SK-N-MC (cell line): ENCODE measurements around the gene TK2.

ENCODE experiments used
- DNase-seq: peaks from one replicate; pipeline ENCODE4 v3.0.0-alpha.2; 2011; ENCODE audit warnings: low read depth, low spot score
- H3K27ac ChIP-seq: fragments of 200-600 bp; sonication (generic); 2 replicates; pipeline ENCODE4 v1.5.1; 2016; ENCODE audit warnings: mixed run types
- H3K36me3 ChIP-seq: fragments of 200-600 bp; sonication (generic); 2 replicates; pipeline ENCODE4 v1.6.1; 2017; ENCODE audit warnings: antibody characterized with exemption, low read length, mixed read lengths; ENCODE audit not compliant: insufficient read depth
- H3K4me3 ChIP-seq: fragments of 200-600 bp; sonication (generic); 2 replicates; pipeline ENCODE4 v1.5.1; 2016
- H3K9ac ChIP-seq: fragments of 200-600 bp; sonication (generic); 2 replicates; pipeline ENCODE4 v1.8.0; 2017; ENCODE audit warnings: mixed run types, mixed read lengths; ENCODE audit not compliant: insufficient read length
- H3K9me3 ChIP-seq: fragments of 200-600 bp; sonication (generic); 2 replicates; pipeline ENCODE4 v1.6.1; 2017; ENCODE audit warnings: low read depth, mild to moderate bottlenecking, antibody characterized with exemption, low read length, moderate library complexity, mixed read lengths
- EZH2 ChIP-seq: fragments of 200-600 bp; sonication (generic); IDR thresholded peaks from one replicate; pipeline ENCODE4 v1.6.1; 2017; ENCODE audit warnings: antibody characterized with exemption
- FOXP2 ChIP-seq: optimal IDR thresholded peaks from 2 replicates; pipeline ENCODE3; 2011; ENCODE audit warnings: mild to moderate bottlenecking, moderate library complexity; ENCODE audit not compliant: insufficient read depth; ENCODE audit errors: extremely low read length, control extremely low read depth
- POLR2AphosphoS5 ChIP-seq: IDR thresholded peaks from 2 replicates; pipeline ENCODE4 v1.6.1; 2012; ENCODE audit warnings: mild to moderate bottlenecking, low read depth, low read length, borderline replicate concordance

Gene TK2

GRCh38 chr16:66513111-66513723, 36.7 kb downstream of the TK2 start:
- Histone ChIP-seq H3K4me3 (no peak overlapping the region), H3K9ac (no peak overlapping the region), H3K27ac (no peak overlapping the region)

GRCh38 chr16:66512272-66513110, 37.4 kb downstream of the TK2 start:
- no peaks in the 10 kb centered on the region for H3K9me3 ChIP-seq
- no peaks in the 10 kb centered on the region for H3K36me3 ChIP-seq
- TF ChIP-seq FOXP2: no peak
- TF ChIP-seq EZH2: no peak
- no peak for TF ChIP-seq POLR2AphosphoS5
- no peak overlapping the region for H3K4me3 ChIP-seq
- H3K27ac ChIP-seq: no peak overlapping the region
- no peak for DNase-seq
- no peak overlapping the region for H3K9ac ChIP-seq

More at GRCh38 chr16:66513111-66513723, 36.7 kb downstream of the TK2 start:
- TF ChIP-seq POLR2AphosphoS5 (no peak), EZH2 (no peak), FOXP2 (no peak)
- Histone ChIP-seq H3K9me3 (no peaks in the 10 kb centered on the region), H3K36me3 (no peaks in the 10 kb centered on the region)
- DNase-seq: no peak

- Histone ChIP-seq H3K9me3 (no peaks in the 10 kb centered on the region), H3K36me3 (no peaks in the 10 kb centered on the region), H3K9ac (no peak overlapping the region), H3K27ac (peak overlapping the region; percentile 91; the same call in 1 of the 2 replicates), H3K4me3 (peak overlapping the region; percentile 25; the same call in 1 of the 2 replicates)
- DNase-seq: no peak
- TF ChIP-seq POLR2AphosphoS5 (no peak), FOXP2 (no peak), EZH2 (no peak)
These were observed 38.2 kb downstream of the TK2 start for GRCh38 chr16:66511602-66512271.

- TF ChIP-seq POLR2AphosphoS5: peak; percentile 43; the same call in 1 of the 2 replicates
- TF ChIP-seq FOXP2: no peak
- Histone ChIP-seq H3K9ac (peak overlapping the region; percentile 41), H3K36me3 (no peaks in the 10 kb centered on the region), H3K4me3 (peak overlapping the region; percentile 58), H3K9me3 (no peaks in the 10 kb centered on the region), H3K27ac (peak overlapping the region; percentile 91)
- no peak for DNase-seq
These were observed 39.0 kb downstream of the TK2 start for GRCh38 chr16:66510711-66511601.

DNA sequence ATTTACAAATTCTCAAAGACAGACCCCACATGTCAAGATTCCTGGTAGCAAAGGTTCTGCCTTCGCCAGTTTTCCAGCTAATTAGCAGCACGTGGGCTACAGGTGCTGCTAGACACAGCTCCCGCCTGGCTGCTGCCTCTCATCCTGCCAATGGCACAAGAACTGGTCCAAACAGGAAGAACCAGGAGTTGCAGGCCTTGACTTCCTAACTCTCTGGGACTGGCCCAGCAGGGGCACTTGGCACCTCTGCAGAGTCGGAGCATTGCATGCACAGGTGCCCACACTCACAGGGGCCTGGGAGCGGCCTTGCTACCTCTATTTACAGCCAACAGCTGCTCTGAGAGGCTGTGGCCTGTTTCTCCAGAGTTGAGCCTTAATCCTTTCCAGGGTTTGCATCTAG, 39.6 kb downstream of the TK2 start:
- peak overlapping the region; percentile 91 for H3K27ac ChIP-seq
- DNase-seq: no peak
- no peak overlapping the region for H3K4me3 ChIP-seq
- H3K9me3 ChIP-seq: no peaks in the 10 kb centered on the region
- H3K9ac ChIP-seq: no peak overlapping the region
- TF ChIP-seq FOXP2: no peak
- TF ChIP-seq EZH2: no peak
- no peak for TF ChIP-seq POLR2AphosphoS5
- no peaks in the 10 kb centered on the region for H3K36me3 ChIP-seq

- H3K36me3 ChIP-seq: no peaks in the 10 kb centered on the region
- no peak overlapping the region for H3K4me3 ChIP-seq
- no peak overlapping the region for H3K27ac ChIP-seq
- H3K9me3 ChIP-seq: no peaks in the 10 kb centered on the region
- no peak overlapping the region for H3K9ac ChIP-seq
- DNase-seq: no peak
- no peak for TF ChIP-seq POLR2AphosphoS5
- no peak for TF ChIP-seq EZH2
- no peak for TF ChIP-seq FOXP2
These were observed 40.3 kb downstream of the TK2 start for GRCh38 chr16:66509576-66509975.

DNA sequence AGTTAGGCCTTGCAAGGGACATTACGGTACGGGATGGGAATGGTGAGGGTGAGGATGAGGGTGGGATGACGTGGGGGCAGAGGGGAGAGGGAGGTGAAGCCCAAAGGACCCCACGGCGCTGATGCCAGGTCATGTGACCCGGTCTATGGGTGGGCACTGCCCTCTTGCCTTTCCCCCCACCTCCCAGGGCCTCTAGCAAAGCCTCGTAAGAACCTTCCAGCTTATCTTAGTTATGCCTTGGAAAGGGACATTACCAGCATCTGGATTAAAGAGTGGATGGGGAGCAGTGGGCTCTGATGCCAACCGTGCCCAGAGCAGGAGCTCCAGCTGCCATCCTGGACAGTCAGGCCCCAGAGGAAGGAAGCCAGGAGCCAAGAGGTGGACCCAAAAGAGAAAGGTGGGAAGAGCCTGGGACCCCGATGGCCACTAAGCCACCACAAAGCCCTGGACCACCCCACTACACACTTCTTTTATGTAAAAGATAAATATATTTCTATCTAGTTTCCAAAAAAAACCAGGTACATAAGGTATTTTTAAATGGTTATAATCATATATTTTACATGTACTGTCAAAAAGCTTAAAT, 40.9 kb downstream of the TK2 start:
- H3K9ac ChIP-seq: no peak overlapping the region
- H3K9me3 ChIP-seq: no peaks in the 10 kb centered on the region

More for the DNA sequence above, 40.9 kb downstream of the TK2 start:
- Histone ChIP-seq H3K36me3 (no peaks in the 10 kb centered on the region), H3K27ac (no peak overlapping the region), H3K4me3 (no peak overlapping the region)
- DNase-seq: no peak
- TF ChIP-seq POLR2AphosphoS5 (no peak), FOXP2 (no peak), EZH2 (no peak)
